ENCODE results near the gene SRPX. TPM values are rescaled to one million over a fixed set of nuclear protein-coding genes. Genes with fewer than 3 reads are reported as not detected.
A peak's percentile ranks its signal among the peaks of the same experiment; 100 is the strongest.

SRPX gene
- total and polyA plus RNA-seq, 7 donors, result 8.3 to 42.1 (median 17.2) TPM

DNA sequence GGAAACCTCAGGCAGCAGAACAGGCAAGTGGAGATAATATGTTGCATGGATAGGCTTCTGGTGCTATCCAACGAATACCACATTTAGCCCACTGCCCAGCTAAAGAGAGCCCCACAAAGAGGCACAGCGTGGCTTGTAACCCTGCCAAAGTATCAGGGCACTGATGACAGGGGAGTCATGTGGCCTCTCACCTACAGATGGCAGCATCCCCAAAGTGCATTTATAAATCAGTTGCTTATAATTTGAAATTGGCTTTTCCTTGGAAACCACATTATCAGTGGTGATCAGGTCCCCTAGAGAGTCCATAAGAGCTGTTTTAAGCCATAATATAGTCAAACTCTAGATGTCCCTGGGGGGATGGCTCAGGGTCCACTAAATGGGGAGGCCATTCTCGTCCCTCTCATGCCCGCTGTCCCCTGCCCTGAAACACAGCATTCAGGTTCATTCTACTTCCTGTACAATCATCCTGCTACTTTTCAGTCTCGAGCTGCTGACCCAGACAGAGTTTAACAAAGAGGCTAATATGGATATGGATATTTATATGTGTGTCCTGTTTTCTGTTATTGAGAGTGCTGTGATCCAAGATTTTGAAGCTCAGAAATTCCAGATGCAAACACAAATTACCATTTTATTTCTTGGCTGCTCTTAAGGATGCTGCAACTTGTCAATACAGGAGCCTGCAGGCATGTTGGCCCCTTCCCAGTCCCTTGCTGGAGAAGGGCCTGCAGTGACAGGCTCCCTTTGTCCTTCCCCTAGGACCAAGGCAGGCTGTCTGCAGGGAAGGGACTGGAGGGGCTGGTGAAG lies 28.5 kb downstream of the SRPX start:
- TF ChIP-seq, protein P1, sequence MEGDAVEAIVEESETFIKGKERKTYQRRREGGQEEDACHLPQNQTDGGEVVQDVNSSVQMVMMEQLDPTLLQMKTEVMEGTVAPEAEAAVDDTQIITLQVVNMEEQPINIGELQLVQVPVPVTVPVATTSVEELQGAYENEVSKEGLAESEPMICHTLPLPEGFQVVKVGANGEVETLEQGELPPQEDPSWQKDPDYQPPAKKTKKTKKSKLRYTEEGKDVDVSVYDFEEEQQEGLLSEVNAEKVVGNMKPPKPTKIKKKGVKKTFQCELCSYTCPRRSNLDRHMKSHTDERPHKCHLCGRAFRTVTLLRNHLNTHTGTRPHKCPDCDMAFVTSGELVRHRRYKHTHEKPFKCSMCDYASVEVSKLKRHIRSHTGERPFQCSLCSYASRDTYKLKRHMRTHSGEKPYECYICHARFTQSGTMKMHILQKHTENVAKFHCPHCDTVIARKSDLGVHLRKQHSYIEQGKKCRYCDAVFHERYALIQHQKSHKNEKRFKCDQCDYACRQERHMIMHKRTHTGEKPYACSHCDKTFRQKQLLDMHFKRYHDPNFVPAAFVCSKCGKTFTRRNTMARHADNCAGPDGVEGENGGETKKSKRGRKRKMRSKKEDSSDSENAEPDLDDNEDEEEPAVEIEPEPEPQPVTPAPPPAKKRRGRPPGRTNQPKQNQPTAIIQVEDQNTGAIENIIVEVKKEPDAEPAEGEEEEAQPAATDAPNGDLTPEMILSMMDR (IDR thresholded peaks at IDR 0.05), result peak; percentile 9
- no peaks in the 10 kb centered on the region for H3K36me3 ChIP-seq (ENCODE audit: insufficient read depth in 1 of 2, low read depth in 1 of 2)
- no peak overlapping the region for H3K27ac ChIP-seq
- no peak overlapping the region for H3K4me3 ChIP-seq
- peaks cover 0 to 18% (median 0%) of the 10 kb centered on the region in 3 donors for H3K27me3 ChIP-seq (ENCODE audit: insufficient read depth in 3 of 3, low read length in 2 of 3)
- intact Hi-C loops (cut with DNase I), result no loop called here
- ATAC-seq (no peak), DNase-seq (no peak)
- WGBS, 3 donors, result 41 to 48% (median 42%) methylated on average over 5 of the region's 5 CpGs
- no peaks in the 10 kb centered on the region for H3K9me3 ChIP-seq
- H3K4me1 ChIP-seq, result no peaks in the 10 kb centered on the region

DNA sequence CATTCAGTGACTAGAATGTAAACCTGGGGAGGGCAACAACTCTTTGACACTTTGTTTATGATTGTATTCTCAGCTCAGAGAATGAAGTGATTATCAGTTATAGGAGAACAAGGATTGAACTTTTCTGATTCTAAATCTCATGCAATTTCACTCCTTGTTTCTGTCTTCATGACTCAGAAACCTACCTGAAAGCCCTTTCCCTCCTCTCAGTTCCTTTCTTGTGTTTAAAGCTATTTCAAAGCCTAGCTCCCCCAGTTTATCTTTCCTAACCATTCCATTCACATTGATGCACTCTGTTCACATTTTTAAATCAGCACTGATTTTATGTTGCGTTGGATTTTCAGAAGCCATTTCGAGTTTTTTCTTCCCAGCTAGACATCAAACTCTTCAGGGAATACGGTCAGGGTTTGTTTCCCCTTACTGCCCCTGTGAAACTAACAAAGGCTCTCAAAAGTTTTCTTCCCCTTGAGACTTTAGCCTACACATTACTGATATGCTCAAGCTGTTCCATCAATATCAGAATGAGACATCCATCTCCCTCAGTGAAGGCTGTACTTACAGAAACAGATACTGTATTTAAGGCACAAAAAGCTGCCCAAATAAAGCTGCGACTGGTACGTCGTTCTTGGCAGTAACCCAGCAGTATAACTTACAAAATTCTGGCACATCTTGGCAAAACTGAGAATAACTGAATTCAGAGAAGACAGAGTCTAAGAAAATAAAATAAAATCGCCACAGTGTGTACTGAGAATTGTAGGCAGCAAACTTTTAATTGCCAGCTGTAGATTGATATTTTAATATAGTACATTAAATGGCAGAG lies 31.0 kb downstream of the SRPX start:
- ATAC-seq (no peak), DNase-seq (no peak)
- H3K27ac ChIP-seq, result no peak overlapping the region
- H3K4me1 ChIP-seq, result no peaks in the 10 kb centered on the region
- peaks cover 0 to 27% (median 0%) of the 10 kb centered on the region in 3 donors for H3K27me3 ChIP-seq (ENCODE audit: insufficient read depth in 3 of 3, low read length in 2 of 3)
- 37 to 49% (median 45%) methylated on average over 7 of the region's 7 CpGs for WGBS, 3 donors
- H3K9me3 ChIP-seq, result no peaks in the 10 kb centered on the region
- intact Hi-C loops (cut with DNase I), result no loop called here
- TF ChIP-seq, protein P1 (IDR thresholded peaks at IDR 0.05), result no peak
- no peak overlapping the region for H3K4me3 ChIP-seq
- no peaks in the 10 kb centered on the region for H3K36me3 ChIP-seq (ENCODE audit: insufficient read depth in 1 of 2, low read depth in 1 of 2)

DNA sequence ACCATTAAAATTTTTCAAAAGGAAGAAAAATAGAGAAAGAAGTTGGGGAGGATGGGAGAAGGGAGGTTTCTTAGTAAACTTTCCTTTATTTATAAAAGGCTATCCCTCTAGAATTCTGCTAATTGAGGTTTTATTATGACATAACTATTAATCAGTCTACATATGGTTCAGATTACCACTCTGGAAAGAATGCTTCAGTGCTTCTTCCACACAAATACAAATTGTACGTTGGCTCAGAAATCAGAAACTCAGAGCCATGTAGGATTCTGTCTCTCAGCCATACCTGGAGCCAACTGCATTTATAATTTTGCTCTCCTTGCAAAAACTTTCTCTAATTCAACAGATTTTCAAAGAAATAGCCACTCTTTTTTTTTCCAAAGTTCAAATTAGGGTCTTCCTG lies 37.1 kb downstream of the SRPX start:
- Histone ChIP-seq H3K36me3 (ENCODE audit: insufficient read depth in 1 of 2, low read depth in 1 of 2) (no peaks in the 10 kb centered on the region), H3K4me1 (no peaks in the 10 kb centered on the region), H3K27ac (no peak overlapping the region), H3K4me3 (no peak overlapping the region), H3K9me3 (no peaks in the 10 kb centered on the region), H3K27me3 (ENCODE audit: insufficient read depth in 3 of 3, low read length in 2 of 3) (peaks cover 0 to 10% (median 0%) of the 10 kb centered on the region in 3 donors)
- TF ChIP-seq, protein P1 (IDR thresholded peaks at IDR 0.05), result no peak
- intact Hi-C loops (cut with DNase I), result no loop called here
- ATAC-seq, result no peak
- 42 to 66% (median 64%) methylated on average over 1 of the region's 1 CpG for WGBS, 3 donors
- DNase-seq, result no peak

DNA sequence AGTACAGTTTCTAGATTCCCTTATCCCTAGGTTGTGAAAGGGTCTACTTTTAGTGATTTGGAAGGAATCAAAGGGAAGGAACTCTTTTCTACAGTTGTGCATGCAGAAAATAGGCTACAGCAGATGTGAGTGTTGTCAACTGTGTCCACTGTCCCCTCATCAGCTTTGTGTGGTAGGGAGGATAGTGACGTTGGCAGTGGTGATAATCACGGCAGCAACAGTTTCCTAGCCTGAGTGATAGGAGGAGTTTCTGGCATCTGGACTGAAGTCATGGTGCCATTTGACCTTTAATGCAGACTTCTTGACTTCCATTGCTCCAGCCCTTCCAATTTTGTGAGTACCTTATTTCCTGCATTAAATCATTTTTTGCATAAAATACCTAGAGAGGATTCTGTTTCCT lies 39.3 kb downstream of the SRPX start:
- ATAC-seq (no peak), DNase-seq (no peak)
- Histone ChIP-seq H3K36me3 (ENCODE audit: insufficient read depth in 1 of 2, low read depth in 1 of 2) (no peaks in the 10 kb centered on the region), H3K9me3 (no peaks in the 10 kb centered on the region), H3K4me3 (no peak overlapping the region), H3K4me1 (no peaks in the 10 kb centered on the region), H3K27ac (no peak overlapping the region), H3K27me3 (ENCODE audit: insufficient read depth in 3 of 3, low read length in 2 of 3) (peaks cover 0 to 14% (median 0%) of the 10 kb centered on the region in 3 donors)
- TF ChIP-seq, protein P1 (IDR thresholded peaks at IDR 0.05), result no peak
- intact Hi-C loops (cut with DNase I), result no loop called here
- WGBS, 3 donors, result 56 to 75% (median 69%) methylated on average over 2 of the region's 2 CpGs

Measured in psoas muscle (tissue), 8 donors.